GM18507 (cell line): ENCODE results near the gene DERL3.

Experiments used
- DNase-seq: peaks from one replicate; pipeline ENCODE4 v3.0.0; 2011; ENCODE audit warnings: low read depth; ENCODE audit not compliant: insufficient read length; ENCODE audit errors: extremely low spot score
- FAIRE-seq: peaks from 2 replicates; lab custom pipeline; 2011; peaks lifted over from hg19 to GRCh38; lab: Jason Lieb, UNC

The DERL3 gene

DNA sequence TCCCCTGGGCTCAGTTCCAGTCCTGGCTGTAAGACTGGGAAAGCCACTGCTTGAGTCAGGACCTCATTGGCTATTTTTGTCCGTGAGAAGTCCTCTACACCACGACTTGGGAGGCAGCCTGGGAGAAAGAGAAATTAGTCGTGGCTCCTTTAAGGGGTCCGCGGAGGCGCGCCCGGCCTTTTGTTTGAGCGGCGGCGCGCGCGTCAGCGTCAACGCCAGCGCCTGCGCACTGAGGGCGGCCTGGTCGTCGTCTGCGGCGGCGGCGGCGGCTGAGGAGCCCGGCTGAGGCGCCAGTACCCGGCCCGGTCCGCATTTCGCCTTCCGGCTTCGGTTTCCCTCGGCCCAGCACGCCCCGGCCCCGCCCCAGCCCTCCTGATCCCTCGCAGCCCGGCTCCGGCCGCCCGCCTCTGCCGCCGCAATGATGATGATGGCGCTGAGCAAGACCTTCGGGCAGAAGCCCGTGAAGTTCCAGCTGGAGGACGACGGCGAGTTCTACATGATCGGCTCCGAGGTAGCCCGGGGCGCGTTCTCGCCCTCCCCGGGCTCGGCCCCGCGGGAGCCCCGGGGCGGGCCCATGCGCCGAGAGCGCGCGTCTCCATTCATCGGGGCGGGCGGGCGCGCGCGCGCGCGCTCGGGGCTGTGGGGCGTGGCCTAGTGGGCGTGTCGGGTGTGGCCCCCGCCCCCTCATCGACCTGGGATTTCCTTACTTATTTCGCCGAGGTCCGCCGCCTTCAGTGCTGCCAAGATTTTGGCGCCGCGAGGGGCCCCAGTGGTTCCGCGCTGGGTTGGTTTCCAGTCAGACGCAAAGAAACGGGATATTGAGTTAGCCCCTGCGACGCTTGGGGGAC lies 51.8 kb downstream of the DERL3 start, which contains the start of gene SMARCB1:
Gene SMARCB1, plus strand, starts transcription at position 215 of the 848 bp plus-strand sequence. Its CDS starts 204 bp downstream, at position 419.
- peak; percentile 89 for DNase-seq
- peak; percentile 78 for FAIRE-seq

DNA sequence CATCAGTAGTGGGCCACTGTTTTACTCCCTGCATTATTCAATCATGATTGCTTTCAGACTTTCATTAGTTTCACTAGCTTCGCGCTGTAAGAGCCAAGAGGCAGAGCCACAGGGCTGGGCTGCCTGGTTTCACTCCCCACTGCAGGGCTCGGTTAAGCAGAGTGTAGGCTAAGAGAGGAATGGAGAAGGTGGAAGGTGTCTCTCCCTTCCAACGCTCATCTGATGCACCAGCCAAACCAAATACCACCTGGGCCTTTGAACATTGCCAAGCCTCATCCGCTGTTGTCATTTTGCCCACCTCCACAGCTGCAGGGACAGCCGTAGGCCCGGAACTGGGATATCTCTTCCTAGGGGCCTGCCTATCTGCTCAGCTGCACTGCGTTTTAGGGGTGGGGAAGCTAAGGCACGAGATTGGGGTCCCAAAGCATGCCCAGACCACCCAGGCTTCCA lies 52.5 kb downstream of the DERL3 start:
- no peak for DNase-seq
- FAIRE-seq, result no peak
